GM12875 (cell line): Measurements from ENCODE around the gene PDZK1.
A peak's percentile ranks its signal among the peaks of the same experiment; 100 is the strongest.
"Not testable (repeated sequence)": the region's sequence is repeated elsewhere in the genome, so short reads cannot be mapped to it uniquely, and the experiment has no call there.

Experiments used
- H3K4me3 ChIP-seq: one replicate; pipeline ENCODE4 v1.5.1; 2011; ENCODE audit warnings: low read depth, low read length, control low read depth
- CTCF ChIP-seq: IDR thresholded peaks from 2 replicates; pipeline ENCODE4 v1.5.1; 2011; ENCODE audit warnings: low read depth, mild to moderate bottlenecking, control low read depth, inconsistent platforms, low read length, moderate library complexity, borderline replicate concordance; ENCODE audit not compliant: insufficient read depth

The PDZK1 gene

GRCh38 chr1:145730467-145730866, 23.3 kb upstream of the PDZK1 start:
- no peak overlapping the region for H3K4me3 ChIP-seq
- no peak for TF ChIP-seq CTCF

- H3K4me3 ChIP-seq: no peak overlapping the region
- TF ChIP-seq CTCF: no peak
These were observed 22.7 kb upstream of the PDZK1 start for GRCh38 chr1:145729666-145730436.

- H3K4me3 ChIP-seq: no peak overlapping the region
- TF ChIP-seq CTCF: no peak
These were observed 22.0 kb upstream of the PDZK1 start for GRCh38 chr1:145729196-145729595.

- not testable (repeated sequence) for H3K4me3 ChIP-seq
These were observed 19.0 kb upstream of the PDZK1 start for GRCh38 chr1:145726193-145726592.

GRCh38 chr1:145720878-145721671, 13.9 kb upstream of the PDZK1 start:
- peak overlapping the region; percentile 13 for H3K4me3 ChIP-seq
- peak; percentile 90 for TF ChIP-seq CTCF

GRCh38 chr1:145720556-145720877, 13.3 kb upstream of the PDZK1 start:
- no peak overlapping the region for H3K4me3 ChIP-seq

More at GRCh38 chr1:145720556-145720877, 13.3 kb upstream of the PDZK1 start:
- no peak for TF ChIP-seq CTCF
